ENCODE data around the gene ZNF639. TPM values are rescaled to one million over a fixed set of nuclear protein-coding genes. Genes with fewer than 3 reads are reported as not detected.

ZNF639 gene
- total RNA-seq, 1 experiment from 2014 or later = 60.4 TPM

DNA sequence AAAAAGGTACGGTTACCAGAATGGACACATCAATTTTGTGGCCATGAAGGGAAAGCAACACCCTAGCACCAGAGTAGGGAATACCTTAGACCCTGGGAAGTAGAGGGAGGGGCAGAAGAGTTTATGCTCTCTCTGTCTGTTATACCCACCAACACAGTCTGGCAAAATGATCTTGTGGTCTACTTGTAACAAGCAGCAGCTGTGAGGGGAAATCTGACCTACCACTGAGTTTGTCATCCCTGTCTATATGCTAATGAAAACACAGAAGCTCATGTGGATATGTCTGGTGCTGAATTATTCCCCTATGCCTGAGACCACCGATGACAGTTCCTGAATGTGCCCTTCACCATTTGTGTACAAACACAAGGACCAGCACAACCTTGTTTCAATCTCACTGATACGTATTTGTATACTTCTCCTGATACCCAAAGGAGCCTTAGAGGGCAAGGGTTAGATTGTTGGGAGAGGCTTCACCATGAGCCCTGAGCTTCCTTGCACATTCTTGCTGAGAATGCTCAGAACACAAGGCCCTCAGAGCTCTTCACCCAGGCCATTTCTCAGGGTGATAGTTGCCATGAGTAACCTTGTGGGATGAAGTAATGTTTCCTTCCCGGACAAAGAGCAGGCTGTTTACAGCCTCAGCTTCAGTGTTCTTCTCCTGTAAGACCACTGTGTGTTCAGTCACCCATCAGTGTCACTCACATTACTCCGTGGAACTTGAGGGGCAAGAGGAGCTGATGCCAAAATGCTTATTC lies 24.7 kb upstream of the ZNF639 start:
- intact Hi-C loops (cut with micrococcal nuclease) = no loop called here
- DNase-seq = no peak
- Histone ChIP-seq H3K79me2 (ENCODE audit: low read length) (no peaks in the 10 kb centered on the region), H3K27ac (ENCODE audit: low read length) (no peak overlapping the region), H3K4me3 (ENCODE audit: low read length) (no peak overlapping the region), H3K4me1 (ENCODE audit: insufficient read depth, low read length) (no peaks in the 10 kb centered on the region), H3K9me3 (ENCODE audit: low read length) (no peaks in the 10 kb centered on the region), H3K9me2 (replicated peaks; ENCODE audit: low read length) (no peaks in the 10 kb centered on the region), H4K20me1 (ENCODE audit: low read length) (no peaks in the 10 kb centered on the region), H3K9ac (ENCODE audit: low read length) (no peak overlapping the region), H3K36me3 (ENCODE audit: low read depth, low read length) (no peaks in the 10 kb centered on the region), H3K4me2 (ENCODE audit: low read length) (no peak overlapping the region), H3F3A (ENCODE audit: low read length, unreplicated experiment) (no peaks in the 10 kb centered on the region), H2AFZ (ENCODE audit: low read length) (no peak overlapping the region), H3K27me3 (ENCODE audit: low read length) (peaks cover 6% of the 10 kb centered on the region; the same call in 1 of the 2 replicates)
- no peak for ATAC-seq
- CTCF ChIA-PET = no interaction called here
- no TSS peak for BruUV-seq (replicated peaks)
- POLR2A ChIA-PET (ENCODE audit: unreplicated experiment) = no interaction called here
- no peak for TF ChIP-seq EZH2 (IDR thresholded peaks at IDR 0.05; ENCODE audit: low read length, unreplicated experiment)
- no peak for TF ChIP-seq EZH2phosphoT487 (IDR thresholded peaks at IDR 0.05; ENCODE audit: borderline replicate concordance, low read length)
- TF ChIP-seq, protein P1, sequence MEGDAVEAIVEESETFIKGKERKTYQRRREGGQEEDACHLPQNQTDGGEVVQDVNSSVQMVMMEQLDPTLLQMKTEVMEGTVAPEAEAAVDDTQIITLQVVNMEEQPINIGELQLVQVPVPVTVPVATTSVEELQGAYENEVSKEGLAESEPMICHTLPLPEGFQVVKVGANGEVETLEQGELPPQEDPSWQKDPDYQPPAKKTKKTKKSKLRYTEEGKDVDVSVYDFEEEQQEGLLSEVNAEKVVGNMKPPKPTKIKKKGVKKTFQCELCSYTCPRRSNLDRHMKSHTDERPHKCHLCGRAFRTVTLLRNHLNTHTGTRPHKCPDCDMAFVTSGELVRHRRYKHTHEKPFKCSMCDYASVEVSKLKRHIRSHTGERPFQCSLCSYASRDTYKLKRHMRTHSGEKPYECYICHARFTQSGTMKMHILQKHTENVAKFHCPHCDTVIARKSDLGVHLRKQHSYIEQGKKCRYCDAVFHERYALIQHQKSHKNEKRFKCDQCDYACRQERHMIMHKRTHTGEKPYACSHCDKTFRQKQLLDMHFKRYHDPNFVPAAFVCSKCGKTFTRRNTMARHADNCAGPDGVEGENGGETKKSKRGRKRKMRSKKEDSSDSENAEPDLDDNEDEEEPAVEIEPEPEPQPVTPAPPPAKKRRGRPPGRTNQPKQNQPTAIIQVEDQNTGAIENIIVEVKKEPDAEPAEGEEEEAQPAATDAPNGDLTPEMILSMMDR (conservative IDR thresholded peaks at IDR 0.05; ENCODE audit: low read depth, low read length) = no peak

DNA sequence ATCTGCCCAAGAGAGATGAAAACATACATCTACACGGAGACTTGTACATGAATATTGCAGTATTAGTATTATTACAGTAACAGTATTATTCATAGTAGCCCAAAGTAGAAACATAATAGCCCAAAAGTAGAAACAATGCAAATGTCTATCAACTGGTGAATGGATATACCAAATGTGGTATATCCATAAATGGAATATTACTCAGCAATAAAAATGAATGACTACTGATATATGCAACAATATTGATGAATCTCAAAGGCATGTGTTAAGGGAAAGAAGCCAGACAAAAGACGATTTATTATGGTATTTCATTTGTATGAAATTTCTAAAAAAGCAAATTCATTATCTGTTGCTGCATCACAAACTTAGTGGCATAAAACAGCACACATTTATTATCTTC lies 23.5 kb upstream of the ZNF639 start:
- no peaks in the 10 kb centered on the region for H3K9me2 ChIP-seq (replicated peaks; ENCODE audit: low read length)
- no peaks in the 10 kb centered on the region for H3K79me2 ChIP-seq (ENCODE audit: low read length)
- no peak for DNase-seq
- H3K27me3 ChIP-seq (ENCODE audit: low read length) = peaks cover 6% of the 10 kb centered on the region; the same call in 1 of the 2 replicates
- no peaks in the 10 kb centered on the region for H3K9me3 ChIP-seq (ENCODE audit: low read length)
- intact Hi-C loops (cut with micrococcal nuclease) = no loop called here
- no peak for ATAC-seq
- H2AFZ ChIP-seq (ENCODE audit: low read length) = no peak overlapping the region
- H4K20me1 ChIP-seq (ENCODE audit: low read length) = no peaks in the 10 kb centered on the region
- no peaks in the 10 kb centered on the region for H3F3A ChIP-seq (ENCODE audit: low read length, unreplicated experiment)
- CTCF ChIA-PET = no interaction called here
- H3K27ac ChIP-seq (ENCODE audit: low read length) = no peak overlapping the region
- POLR2A ChIA-PET (ENCODE audit: unreplicated experiment) = no interaction called here
- no peaks in the 10 kb centered on the region for H3K36me3 ChIP-seq (ENCODE audit: low read depth, low read length)
- BruUV-seq (replicated peaks) = no TSS peak
- H3K4me2 ChIP-seq (ENCODE audit: low read length) = no peak overlapping the region
- no peaks in the 10 kb centered on the region for H3K4me1 ChIP-seq (ENCODE audit: insufficient read depth, low read length)
- H3K4me3 ChIP-seq (ENCODE audit: low read length) = no peak overlapping the region
- TF ChIP-seq EZH2phosphoT487 (IDR thresholded peaks at IDR 0.05; ENCODE audit: borderline replicate concordance, low read length) (no peak), EZH2 (IDR thresholded peaks at IDR 0.05; ENCODE audit: low read length, unreplicated experiment) (no peak)
- TF ChIP-seq, protein P1 (conservative IDR thresholded peaks at IDR 0.05; ENCODE audit: low read depth, low read length) = no peak
- no peak overlapping the region for H3K9ac ChIP-seq (ENCODE audit: low read length)

DNA sequence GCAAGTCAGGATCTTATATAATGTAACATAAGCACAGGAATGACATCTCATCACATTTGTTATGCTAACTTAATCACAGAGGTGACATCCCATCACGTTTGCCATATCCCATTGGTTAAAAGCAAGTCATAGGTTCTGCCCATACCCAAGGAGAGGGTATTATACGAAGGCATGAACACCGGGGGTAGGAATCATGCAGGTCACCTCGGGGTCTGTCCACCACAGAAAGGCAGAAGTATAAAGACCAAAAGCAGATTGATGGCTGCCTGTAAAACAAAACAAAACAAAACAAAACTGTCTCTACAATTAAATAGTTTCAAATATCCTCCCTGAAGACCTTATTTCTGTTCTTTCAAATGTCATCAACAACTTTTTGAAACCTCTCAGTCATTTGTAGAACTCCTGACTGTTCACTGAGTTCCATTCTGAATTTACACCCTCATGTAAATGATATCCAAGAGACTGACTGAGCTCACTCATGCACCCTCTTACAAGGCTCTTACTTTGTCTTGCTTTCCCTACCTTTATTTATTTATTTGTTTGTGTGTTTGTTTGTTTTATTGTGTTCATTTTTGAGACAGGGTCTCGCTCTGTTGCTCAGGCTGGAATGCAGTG lies 22.7 kb upstream of the ZNF639 start:
- Histone ChIP-seq H4K20me1 (ENCODE audit: low read length) (no peaks in the 10 kb centered on the region), H3K9me2 (replicated peaks; ENCODE audit: low read length) (no peaks in the 10 kb centered on the region), H3K27ac (ENCODE audit: low read length) (no peak overlapping the region), H3K4me3 (ENCODE audit: low read length) (no peak overlapping the region), H3K79me2 (ENCODE audit: low read length) (no peaks in the 10 kb centered on the region), H3F3A (ENCODE audit: low read length, unreplicated experiment) (no peaks in the 10 kb centered on the region), H3K4me2 (ENCODE audit: low read length) (no peak overlapping the region), H3K27me3 (ENCODE audit: low read length) (peaks cover 6% of the 10 kb centered on the region; the same call in 1 of the 2 replicates), H3K9ac (ENCODE audit: low read length) (no peak overlapping the region), H3K36me3 (ENCODE audit: low read depth, low read length) (no peaks in the 10 kb centered on the region), H3K4me1 (ENCODE audit: insufficient read depth, low read length) (no peaks in the 10 kb centered on the region), H3K9me3 (ENCODE audit: low read length) (no peaks in the 10 kb centered on the region), H2AFZ (ENCODE audit: low read length) (no peak overlapping the region)
- CTCF ChIA-PET = no interaction called here
- intact Hi-C loops (cut with micrococcal nuclease) = no loop called here
- no peak for ATAC-seq
- no peak for DNase-seq
- no TSS peak for BruUV-seq (replicated peaks)
- TF ChIP-seq, protein P1 (conservative IDR thresholded peaks at IDR 0.05; ENCODE audit: low read depth, low read length) = no peak
- TF ChIP-seq EZH2 (IDR thresholded peaks at IDR 0.05; ENCODE audit: low read length, unreplicated experiment) (no peak), EZH2phosphoT487 (IDR thresholded peaks at IDR 0.05; ENCODE audit: borderline replicate concordance, low read length) (no peak)
- POLR2A ChIA-PET (ENCODE audit: unreplicated experiment) = no interaction called here

Data from PC-3 (cell line).